Stimulated activated CD4-positive, alpha-beta T cell treated with anti-CD3 and anti-CD28 coated beads, Interleukin-15, amount 100 ng/mL, for 48 hours (primary cell): ENCODE data around the gene H1-8.
A peak's percentile ranks its signal among the peaks of the same experiment; 100 is the strongest.

Source experiments
- DNase-seq, 2 donors: peaks; one replicate each; pipeline ENCODE4 v3.0.0-alpha.2; 2020; ENCODE audit warnings: low read depth in 2 of 2

H1-8 gene

GRCh38 chr3:129573493-129573892 is 30.5 kb downstream of the H1-8 start:
- no peak for DNase-seq

GRCh38 chr3:129574206-129574605 is 31.2 kb downstream of the H1-8 start:
- no peak for DNase-seq

DNA sequence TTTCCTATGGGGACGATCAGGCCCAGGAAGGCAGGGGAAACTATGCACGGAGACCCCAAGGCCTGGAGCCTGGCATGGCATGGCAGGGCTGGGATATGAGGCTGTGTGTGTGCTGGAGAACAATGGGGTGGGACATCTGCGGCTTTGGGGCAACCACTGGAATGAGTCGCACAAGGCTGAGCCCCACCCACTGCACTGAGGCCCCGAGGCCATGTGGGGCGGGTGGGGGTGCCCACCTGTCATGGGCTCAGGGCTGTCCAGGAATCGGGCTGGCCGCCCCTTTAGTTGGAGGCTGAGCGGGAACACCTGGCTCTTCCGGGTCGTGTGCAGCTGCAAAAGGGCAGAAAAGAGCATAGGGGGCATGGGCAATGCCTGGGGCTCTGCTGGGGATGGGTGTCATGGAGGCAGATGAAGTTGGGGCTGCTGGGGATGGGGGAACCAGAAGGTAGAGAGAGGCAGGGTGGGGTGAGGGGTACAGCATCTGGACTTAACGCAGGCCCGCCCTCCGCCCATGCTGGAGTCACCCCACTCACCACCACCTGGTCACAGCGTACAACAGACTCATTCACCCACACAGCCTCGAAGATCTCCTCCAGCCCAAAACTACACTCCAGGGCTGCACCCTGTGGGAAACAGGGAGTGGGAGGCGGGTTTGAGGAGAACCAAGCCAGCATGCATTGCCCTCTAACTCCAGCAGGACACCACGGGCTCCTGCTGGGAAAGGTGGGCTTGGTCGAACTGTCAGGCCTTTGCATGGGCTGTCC is 32.4 kb downstream of the H1-8 start:
- DNase-seq, result no peak

- no peak for DNase-seq
Observed at GRCh38 chr3:129575997-129576384, 33.0 kb downstream of the H1-8 start.

GRCh38 chr3:129576514-129577352 is 33.8 kb downstream of the H1-8 start:
- DNase-seq, result peak in 1 of 2 donors; percentile 5

GRCh38 chr3:129577366-129577765 is 34.4 kb downstream of the H1-8 start:
- DNase-seq, result no peak

DNA sequence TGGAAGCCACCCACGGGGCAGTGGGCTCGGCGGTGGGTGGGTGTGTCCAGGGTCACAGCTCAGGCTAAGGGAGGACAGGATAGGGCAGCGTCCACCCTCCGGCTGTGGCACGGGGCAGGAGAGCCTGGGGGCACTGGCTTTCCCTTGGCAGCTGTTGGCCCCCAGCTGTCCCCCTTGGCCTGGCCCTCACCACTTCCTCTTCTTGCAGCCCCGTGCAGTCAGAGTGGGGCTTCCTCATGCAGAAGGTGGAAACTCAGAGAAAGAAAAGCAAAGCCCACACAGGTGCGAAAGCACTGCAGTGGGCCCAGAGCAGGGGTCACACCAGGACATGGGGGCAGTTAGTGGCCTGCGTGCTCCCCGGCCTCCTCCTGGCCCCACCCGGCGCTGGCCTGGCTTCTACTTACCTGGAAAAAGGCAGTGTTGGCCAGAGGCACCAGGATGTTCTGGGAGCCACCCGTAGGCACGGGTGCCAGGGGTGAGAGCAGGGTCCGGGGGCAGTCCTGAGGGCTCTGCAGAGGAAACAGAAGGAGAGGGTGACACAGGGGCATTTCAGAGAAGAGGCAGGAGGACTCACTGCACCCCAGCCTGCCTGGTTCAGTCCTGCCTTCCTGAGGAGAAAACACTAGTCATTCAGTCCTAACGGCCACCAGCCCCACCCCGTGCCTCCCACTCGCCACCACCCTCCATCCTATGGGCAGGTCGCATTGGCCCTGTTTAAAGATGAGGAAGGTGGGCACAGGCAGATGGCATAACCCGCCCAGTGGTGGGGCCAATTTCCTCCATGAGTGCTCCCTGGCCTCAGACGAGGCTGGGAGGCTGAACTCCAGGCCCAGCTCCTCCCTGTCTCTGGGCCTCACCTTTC is 35.2 kb downstream of the H1-8 start:
- no peak for DNase-seq

DNA sequence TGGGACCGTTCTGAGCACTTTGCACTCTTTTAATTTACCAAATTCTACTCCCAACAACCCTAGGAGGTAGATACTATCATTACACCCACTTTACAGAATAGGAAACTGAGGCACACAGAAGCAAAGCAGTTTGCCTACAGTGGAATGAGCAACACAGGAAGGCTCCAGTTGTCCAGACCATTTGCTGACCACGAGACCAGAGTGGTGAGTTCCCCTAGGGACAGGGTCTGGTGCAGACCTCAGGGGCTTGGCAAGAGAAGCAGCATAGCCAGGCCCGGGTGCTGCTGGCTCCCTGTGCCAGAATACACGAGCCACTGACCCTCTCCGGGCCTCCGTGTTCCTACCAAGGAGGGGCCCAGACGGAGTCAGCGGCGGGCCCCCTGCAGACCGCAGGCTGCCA is 37.0 kb downstream of the H1-8 start:
- DNase-seq, result no peak

GRCh38 chr3:129581623-129582022 is 38.6 kb downstream of the H1-8 start:
- no peak for DNase-seq

DNA sequence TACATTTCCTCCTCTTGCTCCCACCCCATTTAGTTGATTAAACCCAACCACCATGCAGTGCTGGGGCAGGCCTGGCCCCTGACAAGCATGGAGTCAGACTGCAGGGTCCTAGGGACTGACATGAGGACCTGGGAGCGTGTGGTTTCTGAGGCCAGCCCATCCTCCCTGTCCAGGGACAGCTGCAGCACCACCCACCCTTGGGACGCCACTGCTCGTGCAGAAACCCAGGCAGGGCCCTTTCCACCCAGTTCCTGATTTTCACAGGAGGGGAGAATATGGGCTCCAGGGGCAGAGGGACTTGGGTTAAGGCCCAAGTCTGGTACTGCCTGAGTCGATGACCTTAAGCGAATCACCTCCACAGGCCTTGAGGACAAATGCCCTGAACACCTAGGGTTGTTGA is 39.8 kb downstream of the H1-8 start:
- DNase-seq, result no peak

- DNase-seq, result no peak
Observed at GRCh38 chr3:129583289-129583688, 40.3 kb downstream of the H1-8 start.

DNA sequence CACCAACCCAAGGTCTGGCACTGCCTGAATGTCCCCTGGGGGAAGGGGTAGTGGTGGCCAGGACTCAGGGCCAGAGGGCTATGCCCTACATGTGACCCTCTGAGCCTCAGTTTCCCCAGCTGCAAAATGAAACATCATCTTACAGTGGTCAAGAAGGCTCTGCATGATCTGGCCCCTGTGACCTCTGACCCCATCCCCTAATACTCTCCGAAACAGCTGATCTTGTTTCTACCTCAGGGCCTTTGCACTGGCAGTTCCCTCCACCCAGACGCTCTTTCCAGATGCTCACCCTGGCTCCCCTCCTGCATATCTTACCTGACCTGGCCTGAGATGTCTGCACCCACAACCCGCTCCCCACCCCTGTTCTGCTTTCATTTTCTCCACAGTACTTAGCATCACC is 41.7 kb downstream of the H1-8 start:
- no peak for DNase-seq

DNA sequence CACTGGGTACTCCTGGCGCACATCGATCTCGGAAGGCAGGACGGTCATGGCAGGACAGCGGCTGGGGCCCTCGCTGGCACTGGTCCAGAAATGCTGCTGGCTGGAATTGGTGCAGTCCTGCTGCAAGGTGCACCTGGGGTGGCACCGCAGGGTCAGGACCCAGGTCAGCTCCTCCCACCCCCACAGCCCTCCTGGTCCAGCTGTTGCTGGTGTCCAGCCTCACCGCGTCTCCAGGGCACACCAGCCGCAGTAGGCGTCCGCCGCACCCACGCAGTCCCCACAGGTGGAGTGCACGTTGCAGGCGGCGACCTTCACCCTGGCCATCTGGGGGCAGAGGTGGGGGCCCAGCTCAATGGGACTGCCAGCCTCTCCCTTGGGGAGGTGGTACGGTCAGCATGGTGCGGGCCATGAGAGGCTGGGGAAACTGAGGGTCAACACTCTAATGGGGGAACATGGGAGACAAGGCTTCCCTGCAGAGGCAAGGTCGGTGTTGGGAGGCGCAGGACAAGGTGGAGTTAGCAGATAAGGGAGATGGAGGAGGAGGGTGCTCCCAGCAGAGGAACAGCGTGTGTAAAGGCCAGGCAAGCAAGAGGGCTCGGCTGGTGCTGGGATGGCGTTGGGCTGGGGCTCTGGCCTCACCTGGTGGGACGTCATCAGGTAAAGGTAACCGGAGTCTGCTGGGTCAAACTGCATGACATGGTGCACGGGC is 43.1 kb downstream of the H1-8 start:
- no peak for DNase-seq

GRCh38 chr3:129586746-129587430 is 43.9 kb downstream of the H1-8 start:
- no peak for DNase-seq

DNA sequence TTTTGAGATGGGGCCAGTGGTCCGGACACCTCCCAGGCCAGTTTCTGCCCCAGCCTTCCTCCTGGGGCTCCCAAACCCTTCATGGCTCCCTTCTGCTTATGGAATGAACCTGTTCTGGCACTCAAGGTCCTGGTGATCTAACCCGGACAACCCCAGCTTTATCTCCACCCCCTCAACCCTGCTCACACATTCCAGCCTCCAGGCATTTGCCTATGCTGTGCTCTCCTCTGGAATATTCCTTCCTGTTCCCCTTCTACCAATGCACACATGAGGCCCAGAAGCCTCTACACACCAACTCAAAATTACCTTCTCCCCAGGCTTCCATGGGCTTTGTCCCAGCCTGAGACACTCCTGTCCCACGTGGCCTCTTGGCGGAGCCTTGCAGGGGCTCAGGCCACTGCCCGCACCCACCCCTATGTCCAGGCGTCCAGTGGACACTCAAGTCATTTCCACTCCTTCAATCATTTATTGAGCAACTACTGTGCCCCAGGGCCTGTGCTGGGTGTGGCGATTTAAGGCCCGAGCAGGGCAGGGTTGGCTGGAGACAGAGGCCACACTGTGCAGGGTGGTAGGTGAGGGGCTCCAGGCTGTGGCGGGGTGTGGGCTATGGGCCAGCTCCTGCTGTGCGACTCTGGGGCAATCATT is 44.7 kb downstream of the H1-8 start:
- DNase-seq, result no peak

GRCh38 chr3:129590215-129590614 is 47.2 kb downstream of the H1-8 start:
- no peak for DNase-seq

DNA sequence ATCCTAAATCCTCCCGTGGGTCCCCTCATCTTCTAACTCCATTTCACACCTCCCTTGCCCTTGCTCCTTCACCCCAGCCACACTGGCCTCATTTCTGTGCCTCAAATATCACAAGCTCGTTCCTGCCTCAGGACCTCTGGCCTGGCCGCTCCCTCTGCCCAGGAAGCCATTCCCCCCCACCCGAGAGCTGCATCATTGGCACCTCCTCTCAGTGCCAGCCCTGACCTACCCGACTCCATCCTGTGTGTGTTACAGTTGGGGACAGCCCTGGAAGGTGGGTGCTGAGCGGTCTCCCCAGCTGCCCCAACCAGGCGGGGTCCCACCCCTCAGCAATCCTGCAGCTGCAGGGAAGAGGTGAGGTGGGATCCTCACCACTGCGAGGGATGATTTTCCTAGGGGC is 49.0 kb downstream of the H1-8 start:
- DNase-seq, result no peak

- no peak for DNase-seq
Observed at GRCh38 chr3:129592381-129593131, 49.6 kb downstream of the H1-8 start.

DNA sequence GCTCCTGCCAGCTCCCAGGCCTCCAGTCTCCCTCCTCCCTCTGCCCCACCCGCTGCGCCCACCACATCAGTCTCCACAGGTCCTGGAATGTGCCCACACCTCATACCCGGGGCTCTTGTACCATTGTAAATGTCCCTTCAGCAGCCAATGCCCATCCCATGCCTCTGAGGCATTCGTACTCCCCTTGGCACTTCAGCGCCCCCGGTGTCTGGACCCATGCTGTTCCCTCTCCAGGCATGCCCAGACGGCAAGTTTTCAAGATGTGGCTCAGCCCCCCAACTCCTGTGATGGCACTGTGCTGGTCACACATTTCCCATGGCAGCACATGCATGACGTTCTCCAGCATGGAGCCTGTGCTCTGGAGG is 50.2 kb downstream of the H1-8 start:
- no peak for DNase-seq
